Caco-2 (cell line): ENCODE results near the gene HM13. TPM values are rescaled to one million over a fixed set of nuclear protein-coding genes. Genes with fewer than 3 reads are reported as not detected.

Source experiments
- BruUV-seq: library from RNA; stranded (reverse); fragments of 400-500 nt; replicated peaks from 2 replicates; lab custom pipeline; 2021; lab: Mats Ljungman, UMichigan
- CTCF ChIA-PET: fragments of 300-600 bp; sonication (Branson Sonifier 250); formaldehyde crosslinking; loops from one replicate; lab custom pipeline; 2022; ENCODE audit warnings: antibody characterized with exemption; lab: Charles Lee
- POLR2A ChIA-PET: fragments of 300-600 bp; sonication (Branson Sonifier 250); formaldehyde crosslinking; loops from one replicate; lab custom pipeline; 2022; ENCODE audit warnings: antibody characterized with exemption; lab: Charles Lee
- DNase-seq, 2 experiments: peaks; one replicate each; pipeline versions ENCODE4 v3.0.0 to v3.0.0-alpha.2; 2020 to 2022
- H3K27me3 ChIP-seq: replicated peaks from 2 replicates; pipeline ENCODE4 v1.6.0; 2011; ENCODE audit warnings: low read length; ENCODE audit not compliant: control insufficient read depth, insufficient read depth
- H3K36me3 ChIP-seq: 2 replicates; pipeline ENCODE4 v1.5.1; 2011; ENCODE audit warnings: low read length; ENCODE audit not compliant: control insufficient read depth, insufficient read depth
- H3K4me1 ChIP-seq: fragments of 250-450 bp; sonication (Bioruptor Pico); 2 replicates; pipeline ENCODE4 v1.5.1; 2020; ENCODE audit warnings: mild to moderate bottlenecking
- H3K4me3 ChIP-seq: 2 replicates; pipeline ENCODE4 v1.5.1; 2011; ENCODE audit warnings: low read depth, mild to moderate bottlenecking, control low read depth, low read length
- H3K9me3 ChIP-seq: fragments of 250-450 bp; sonication (Bioruptor Pico); 2 replicates; pipeline ENCODE4 v1.5.1; 2020; ENCODE audit warnings: mild to moderate bottlenecking, moderate library complexity
- H3K27ac Mint-ChIP-seq: one replicate; pipeline ENCODE4 v1.8.0; 2022; ENCODE audit warnings: mixed read lengths; ENCODE audit not compliant: unreplicated experiment
- H3K27me3 Mint-ChIP-seq: one replicate; pipeline ENCODE4 v1.8.0; 2022; ENCODE audit warnings: mixed read lengths; ENCODE audit not compliant: insufficient read depth, unreplicated experiment
- H3K36me3 Mint-ChIP-seq: one replicate; pipeline ENCODE4 v1.8.0; 2022; ENCODE audit warnings: mild to moderate bottlenecking, mixed read lengths; ENCODE audit not compliant: insufficient read depth, unreplicated experiment
- H3K4me1 Mint-ChIP-seq: one replicate; pipeline ENCODE4 v1.8.0; 2022; ENCODE audit warnings: low read depth, mixed read lengths; ENCODE audit not compliant: unreplicated experiment
- H3K4me3 Mint-ChIP-seq: one replicate; pipeline ENCODE4 v1.8.0; 2022; ENCODE audit warnings: mild to moderate bottlenecking, moderate library complexity, mixed read lengths; ENCODE audit not compliant: unreplicated experiment
- H3K9me3 Mint-ChIP-seq: one replicate; pipeline ENCODE4 v1.8.0; 2022; ENCODE audit warnings: mixed read lengths; ENCODE audit not compliant: unreplicated experiment
- intact Hi-C: fragments of 100-400 bp; cut with micrococcal nuclease; formaldehyde crosslinking; loops from one replicate; pipeline ENCODE4 v1.10.0; 2022; ENCODE audit not compliant: unreplicated experiment
- total RNA-seq: library from RNA; stranded (reverse); gene quantifications from 2 replicates; pipeline ENCODE4 v1.2.3, GENCODE V29; 2022
- TF ChIP-seq, protein P1 (sequence below), 2 experiments: fragments of 200-600 bp in 1 of 2; IDR thresholded peaks; 1 replicate in 1 of 2; 2 replicates in 1 of 2; pipeline versions ENCODE4 v1.5.1 to v1.8.0; 2011 to 2022; ENCODE audit warnings: antibody characterized with exemption in 1 of 2, control low read depth in 1 of 2, inconsistent platforms in 1 of 2, low read depth in 1 of 2, low read length in 1 of 2, mild to moderate bottlenecking in 1 of 2, moderate library complexity in 1 of 2; ENCODE audit not compliant: insufficient read depth in 1 of 2, severe bottlenecking in 1 of 2, unreplicated experiment in 1 of 2

HM13 gene
- total RNA-seq, 1 experiment from 2014 or later: 443 TPM

DNA sequence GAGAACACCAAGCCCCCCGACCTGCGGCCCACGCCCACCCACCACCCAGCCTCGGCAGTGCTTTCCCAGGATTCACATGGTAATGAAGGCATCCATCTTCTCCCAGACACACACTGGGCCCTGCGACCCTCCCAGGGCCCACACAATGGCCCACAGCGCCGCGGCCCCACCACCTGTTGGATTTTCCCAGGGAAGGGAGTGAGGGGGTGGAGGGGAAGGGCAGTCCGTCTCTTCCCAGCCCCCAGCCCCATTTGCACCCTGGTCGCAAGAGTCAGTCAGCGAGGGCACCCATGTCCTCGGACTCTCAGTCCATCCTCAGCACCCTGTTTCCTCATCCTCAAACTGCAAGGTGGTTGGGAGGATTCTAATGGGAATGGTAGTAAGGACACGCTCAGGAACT is 67.1 kb downstream of the HM13 start:
- ChIA-PET POLR2A (no interaction called here), CTCF (no interaction called here)
- no peaks in the 10 kb centered on the region for H3K36me3 ChIP-seq
- Mint-ChIP-seq H3K4me1 (peaks cover 14% of the 10 kb centered on the region), H3K27ac (no peak overlapping the region), H3K36me3 (peaks cover 24% of the 10 kb centered on the region), H3K9me3 (no peaks in the 10 kb centered on the region), H3K27me3 (no peaks in the 10 kb centered on the region), H3K4me3 (no peak overlapping the region)
- H3K27me3 ChIP-seq: no peaks in the 10 kb centered on the region
- no peaks in the 10 kb centered on the region for H3K4me1 ChIP-seq
- no peaks in the 10 kb centered on the region for H3K9me3 ChIP-seq
- intact Hi-C loops: no loop called here
- no peak for DNase-seq
- no peak overlapping the region for H3K4me3 ChIP-seq
- BruUV-seq: no TSS peak
- TF ChIP-seq, protein P1, sequence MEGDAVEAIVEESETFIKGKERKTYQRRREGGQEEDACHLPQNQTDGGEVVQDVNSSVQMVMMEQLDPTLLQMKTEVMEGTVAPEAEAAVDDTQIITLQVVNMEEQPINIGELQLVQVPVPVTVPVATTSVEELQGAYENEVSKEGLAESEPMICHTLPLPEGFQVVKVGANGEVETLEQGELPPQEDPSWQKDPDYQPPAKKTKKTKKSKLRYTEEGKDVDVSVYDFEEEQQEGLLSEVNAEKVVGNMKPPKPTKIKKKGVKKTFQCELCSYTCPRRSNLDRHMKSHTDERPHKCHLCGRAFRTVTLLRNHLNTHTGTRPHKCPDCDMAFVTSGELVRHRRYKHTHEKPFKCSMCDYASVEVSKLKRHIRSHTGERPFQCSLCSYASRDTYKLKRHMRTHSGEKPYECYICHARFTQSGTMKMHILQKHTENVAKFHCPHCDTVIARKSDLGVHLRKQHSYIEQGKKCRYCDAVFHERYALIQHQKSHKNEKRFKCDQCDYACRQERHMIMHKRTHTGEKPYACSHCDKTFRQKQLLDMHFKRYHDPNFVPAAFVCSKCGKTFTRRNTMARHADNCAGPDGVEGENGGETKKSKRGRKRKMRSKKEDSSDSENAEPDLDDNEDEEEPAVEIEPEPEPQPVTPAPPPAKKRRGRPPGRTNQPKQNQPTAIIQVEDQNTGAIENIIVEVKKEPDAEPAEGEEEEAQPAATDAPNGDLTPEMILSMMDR (IDR thresholded peaks at IDR 0.05; ENCODE audit: insufficient read depth in 1 of 2, low read depth in 1 of 2, low read length in 1 of 2, severe bottlenecking in 1 of 2, unreplicated experiment in 1 of 2): no peak

- peaks cover 23% of the 10 kb centered on the region for H3K4me1 ChIP-seq
- H3K9me3 ChIP-seq: no peaks in the 10 kb centered on the region
- no peaks in the 10 kb centered on the region for H3K27me3 ChIP-seq
- H3K4me1 Mint-ChIP-seq: peaks cover 17% of the 10 kb centered on the region
- DNase-seq: peak in 1 of 2 experiments; percentile 68
- intact Hi-C loops: loop anchor here (2.0 kb wide), 1 partner anchor 15 kb away; no protein-coding TSS in a partner anchor
- BruUV-seq: no TSS peak
- no peaks in the 10 kb centered on the region for H3K36me3 ChIP-seq
- TF ChIP-seq, protein P1 (IDR thresholded peaks at IDR 0.05; ENCODE audit: insufficient read depth in 1 of 2, low read depth in 1 of 2, low read length in 1 of 2, severe bottlenecking in 1 of 2, unreplicated experiment in 1 of 2): no peak
- no peaks in the 10 kb centered on the region for H3K36me3 Mint-ChIP-seq
- peak overlapping the region; percentile 72 for H3K4me3 Mint-ChIP-seq
- ChIA-PET CTCF (interaction anchor here (0.9 to 3.8 kb wide), 8 partner anchors 15 to 30 kb away, joined by 3 to 31 read pairs (median 6); partner anchors contain the start of gene ID1), POLR2A (interaction anchor here (1.0 to 2.1 kb wide), 6 partner anchors 10 to 25 kb away, joined by 5 to 20 read pairs (median 8); partner anchors contain the start of gene ID1)
- H3K9me3 Mint-ChIP-seq: no peaks in the 10 kb centered on the region
- peak overlapping the region; percentile 53 for H3K4me3 ChIP-seq
- no peaks in the 10 kb centered on the region for H3K27me3 Mint-ChIP-seq
- peak overlapping the region; percentile 78 for H3K27ac Mint-ChIP-seq
Measured at GRCh38 chr20:31587545-31588389, 73.5 kb downstream of the HM13 start.

- H3K4me3 ChIP-seq: no peak overlapping the region
- H3K36me3 ChIP-seq: no peaks in the 10 kb centered on the region
- intact Hi-C loops: no loop called here
- Mint-ChIP-seq H3K4me1 (peaks cover 34% of the 10 kb centered on the region), H3K36me3 (no peaks in the 10 kb centered on the region), H3K9me3 (no peaks in the 10 kb centered on the region), H3K27me3 (no peaks in the 10 kb centered on the region), H3K27ac (no peak overlapping the region), H3K4me3 (no peak overlapping the region)
- H3K9me3 ChIP-seq: no peaks in the 10 kb centered on the region
- no peaks in the 10 kb centered on the region for H3K27me3 ChIP-seq
- TF ChIP-seq, protein P1 (IDR thresholded peaks at IDR 0.05; ENCODE audit: insufficient read depth in 1 of 2, low read depth in 1 of 2, low read length in 1 of 2, severe bottlenecking in 1 of 2, unreplicated experiment in 1 of 2): no peak
- ChIA-PET CTCF (interaction anchor here (0.9 to 1.7 kb wide), 6 partner anchors 13 to 132 kb away, joined by 3 to 25 read pairs (median 4); partner anchors contain the start of gene BCL2L1), POLR2A (interaction anchor here (0.7 to 1.5 kb wide), 4 partner anchors 13 to 73 kb away, joined by 4 to 8 read pairs (median 7); partner anchors contain the start of gene ID1)
- no TSS peak for BruUV-seq
- peaks cover 35% of the 10 kb centered on the region for H3K4me1 ChIP-seq
- DNase-seq: no peak
Measured at GRCh38 chr20:31590717-31591225, 76.5 kb downstream of the HM13 start.
